IMR-90 (cell line): Measurements from ENCODE around the gene AXIN2. TPM values are rescaled to one million over a fixed set of nuclear protein-coding genes. Genes with fewer than 3 reads are reported as not detected.

Experiments
- ATAC-seq: fragments of 200-7000 bp; cut with Tn5 transposase; 2 replicates; pipeline ENCODE4 v1.9.1; 2020; ENCODE audit warnings: low read depth, mild to moderate bottlenecking, moderate library complexity
- BruUV-seq: library from RNA; stranded (reverse); fragments of 400-500 nt; replicated peaks from 2 replicates; lab custom pipeline; 2021; lab: Mats Ljungman, UMichigan
- CTCF ChIA-PET: fragments of 300-600 bp; formaldehyde crosslinking; extraction: SDS; loops from one replicate; lab custom pipeline; 2021; ENCODE audit warnings: antibody characterized with exemption; lab: Yijun Ruan, JAX
- POLR2A ChIA-PET: fragments of 300-600 bp; sonication (Branson Sonifier 250); formaldehyde crosslinking; loops from one replicate; lab custom pipeline; 2022; ENCODE audit warnings: antibody characterized with exemption; ENCODE audit not compliant: unreplicated experiment; lab: Charles Lee
- DNase-seq: peaks from one replicate; pipeline ENCODE4 v3.0.0; 2013
- H2AFZ ChIP-seq: replicated peaks from 2 replicates; pipeline ENCODE3; 2013; ENCODE audit warnings: low read length, mild to moderate bottlenecking; ENCODE audit not compliant: poor library complexity
- H2AK5ac ChIP-seq: 2 replicates; pipeline ENCODE4 v1.6.1; 2013; ENCODE audit warnings: low read depth, low read length, inconsistent platforms
- H2AK9ac ChIP-seq: replicated peaks from 2 replicates; pipeline ENCODE3; 2013; ENCODE audit warnings: mild to moderate bottlenecking, low read depth, low read length, moderate library complexity; ENCODE audit not compliant: poor library complexity
- H2BK120ac ChIP-seq: 2 replicates; pipeline ENCODE4 v1.6.1; 2013; ENCODE audit warnings: low read depth, low read length, inconsistent platforms
- H2BK15ac ChIP-seq: 3 replicates; pipeline ENCODE4 v1.6.1; 2013; ENCODE audit warnings: low read depth, low read length, inconsistent platforms
- H2BK20ac ChIP-seq: 2 replicates; pipeline ENCODE4 v1.6.1; 2013; ENCODE audit warnings: low read depth, mild to moderate bottlenecking, inconsistent platforms, low read length, moderate library complexity
- H2BK5ac ChIP-seq: 2 replicates; pipeline ENCODE4 v1.6.1; 2013; ENCODE audit warnings: mild to moderate bottlenecking, low read depth, low read length, inconsistent platforms; ENCODE audit not compliant: poor library complexity, severe bottlenecking
- H3K14ac ChIP-seq: replicated peaks from 2 replicates; pipeline ENCODE4 v1.6.1; 2013; ENCODE audit warnings: low read depth, low read length, inconsistent platforms
- H3K18ac ChIP-seq: 2 replicates; pipeline ENCODE4 v1.6.1; 2013; ENCODE audit warnings: low read depth, low read length, control low read depth
- H3K23ac ChIP-seq: 2 replicates; pipeline ENCODE4 v1.6.1; 2013; ENCODE audit warnings: low read depth, low read length, inconsistent platforms
- H3K27ac ChIP-seq: 2 replicates; pipeline ENCODE4 v1.5.1; 2013; ENCODE audit warnings: mild to moderate bottlenecking, control low read depth, low read length; ENCODE audit not compliant: insufficient read depth
- H3K27me3 ChIP-seq: 2 replicates; pipeline ENCODE4 v1.6.1; 2013; ENCODE audit warnings: low read length; ENCODE audit not compliant: control insufficient read depth, insufficient read depth
- H3K36me3 ChIP-seq: 2 replicates; pipeline ENCODE4 v1.6.1; 2013; ENCODE audit warnings: low read length, mixed read lengths; ENCODE audit not compliant: control insufficient read depth, insufficient read depth
- H3K4ac ChIP-seq: 2 replicates; pipeline ENCODE4 v1.6.1; 2013; ENCODE audit warnings: low read depth, low read length, inconsistent platforms
- H3K4me1 ChIP-seq: 2 replicates; pipeline ENCODE4 v1.6.1; 2013; ENCODE audit warnings: low read length, mixed read lengths; ENCODE audit not compliant: control insufficient read depth, insufficient read depth
- H3K4me2 ChIP-seq: 2 replicates; pipeline ENCODE4 v1.6.1; 2013; ENCODE audit warnings: low read depth, mild to moderate bottlenecking, control low read depth, low read length, moderate library complexity
- H3K4me3 ChIP-seq: 2 replicates; pipeline ENCODE4 v1.5.1; 2013; ENCODE audit warnings: low read depth, mild to moderate bottlenecking, control low read depth, low read length, moderate library complexity; ENCODE audit not compliant: insufficient read depth
- H3K56ac ChIP-seq: 2 replicates; pipeline ENCODE4 v1.6.1; 2013; ENCODE audit warnings: low read length, inconsistent platforms; ENCODE audit not compliant: insufficient read depth; ENCODE audit errors: extremely low read depth
- H3K79me1 ChIP-seq, 2 experiments: 2 replicates each; pipeline ENCODE4 v1.6.1; 2013; ENCODE audit warnings: low read length in 2 of 2, inconsistent platforms in 1 of 2, low read depth in 1 of 2
- H3K9ac ChIP-seq: 2 replicates; pipeline ENCODE4 v1.6.1; 2013; ENCODE audit warnings: low read depth, low read length, control low read depth
- H3K9me1 ChIP-seq: 2 replicates; pipeline ENCODE4 v1.6.1; 2013; ENCODE audit warnings: low read length, inconsistent platforms; ENCODE audit not compliant: insufficient read depth
- H3K9me3 ChIP-seq: 2 replicates; pipeline ENCODE4 v1.6.1; 2013; ENCODE audit warnings: low read length; ENCODE audit not compliant: control insufficient read depth, insufficient read depth
- H4K20me1 ChIP-seq: 2 replicates; pipeline ENCODE4 v1.6.1; 2013; ENCODE audit warnings: low read length, inconsistent platforms; ENCODE audit not compliant: insufficient read depth
- H4K5ac ChIP-seq: 2 replicates; pipeline ENCODE4 v1.6.1; 2013; ENCODE audit warnings: mild to moderate bottlenecking, low read depth, low read length, control low read depth
- H4K8ac ChIP-seq, 2 experiments: 2 replicates each; pipeline ENCODE4 v1.6.1; 2013; ENCODE audit warnings: low read depth in 2 of 2, low read length in 2 of 2, control low read depth in 1 of 2, inconsistent platforms in 1 of 2
- H4K91ac ChIP-seq: 2 replicates; pipeline ENCODE4 v1.6.1; 2013; ENCODE audit warnings: low read depth, low read length, inconsistent platforms; ENCODE audit not compliant: insufficient read depth
- BHLHE40 ChIP-seq: fragments of 150-350 bp; IDR thresholded peaks from 2 replicates; pipeline ENCODE4 v1.6.1; 2016; ENCODE audit warnings: mild to moderate bottlenecking, low read depth, low read length
- CEBPB ChIP-seq: IDR thresholded peaks from 2 replicates; pipeline ENCODE4 v1.6.1; 2012; ENCODE audit warnings: low read depth, low read length, improper control_type of control experiment
- CHD1 ChIP-seq: IDR thresholded peaks from 2 replicates; pipeline ENCODE4 v1.6.1; 2012; ENCODE audit warnings: low read depth, low read length, improper control_type of control experiment
- FOS ChIP-seq: fragments of 150-350 bp; IDR thresholded peaks from 2 replicates; pipeline ENCODE4 v1.6.1; 2016; ENCODE audit warnings: low read depth, low read length
- MAFK ChIP-seq: IDR thresholded peaks from 2 replicates; pipeline ENCODE4 v1.6.1; 2012; ENCODE audit warnings: low read depth, low read length, improper control_type of control experiment
- MAZ ChIP-seq: IDR thresholded peaks from 2 replicates; pipeline ENCODE4 v1.6.1; 2012; ENCODE audit warnings: low read depth, mild to moderate bottlenecking, low read length, improper control_type of control experiment, moderate library complexity, borderline replicate concordance
- MXI1 ChIP-seq: IDR thresholded peaks from 2 replicates; pipeline ENCODE4 v1.6.1; 2012; ENCODE audit warnings: low read depth, mild to moderate bottlenecking, low read length, moderate library complexity, borderline replicate concordance
- NFE2L2 ChIP-seq: fragments of 150-350 bp; IDR thresholded peaks from 2 replicates; pipeline ENCODE4 v1.6.1; 2016; ENCODE audit warnings: low read depth, mild to moderate bottlenecking, low read length
- POLR2A ChIP-seq: IDR thresholded peaks from 2 replicates; pipeline ENCODE4 v1.6.1; 2012; ENCODE audit warnings: mild to moderate bottlenecking, low read depth, low read length
- RAD21 ChIP-seq: IDR thresholded peaks from 2 replicates; pipeline ENCODE4 v1.6.1; 2012; ENCODE audit warnings: low read length, improper control_type of control experiment
- RCOR1 ChIP-seq: IDR thresholded peaks from 2 replicates; pipeline ENCODE4 v1.6.1; 2012; ENCODE audit warnings: mild to moderate bottlenecking, low read length, improper control_type of control experiment; ENCODE audit not compliant: insufficient replicate concordance
- RFX5 ChIP-seq: IDR thresholded peaks from 2 replicates; pipeline ENCODE4 v1.8.0; 2012; ENCODE audit warnings: low read depth, mild to moderate bottlenecking, low read length, moderate library complexity
- SMC3 ChIP-seq: fragments of 150-350 bp; IDR thresholded peaks from 2 replicates; pipeline ENCODE4 v1.6.1; 2016; ENCODE audit warnings: low read depth, mild to moderate bottlenecking, antibody characterized with exemption, low read length, moderate library complexity
- WGBS, 2 experiments: methylation state at CpG; one replicate each; pipeline versions ENCODE4 v1.1.5 to v1.1.7; 2013; ENCODE audit warnings: missing lambda C conversion rate in 2 of 2; ENCODE audit not compliant: insufficient read length in 1 of 2; ENCODE audit errors: extremely low coverage in 2 of 2; 5-methylcytosine and 5-hydroxymethylcytosine counted together
- dilution Hi-C: fragments of 300-500 bp; cut with HindIII; formaldehyde crosslinking; loops from one replicate; pipeline ENCODE4 v1.14.3; 2018; ENCODE audit warnings: low sequenced_read_pairs; ENCODE audit not compliant: unreplicated experiment
- in situ Hi-C: fragments of 300-500 bp; cut with MboI; formaldehyde crosslinking; loops from 3 replicates; pipeline ENCODE4 v1.14.3; 2019; ENCODE audit warnings: low sequenced_read_pairs, inconsistent platforms, mixed read lengths
- intact Hi-C: fragments of 100-400 bp; cut with micrococcal nuclease; formaldehyde crosslinking; loops from 2 replicates; pipeline ENCODE4 v1.10.0; 2022
- polyA plus RNA-seq, 3 experiments: library from polyadenylated mRNA; depleted of rRNA; stranded (reverse); fragments of >200 nt; gene quantifications; 2 replicates each; pipeline ENCODE4 v1.2.3, GENCODE V29; 2012; ENCODE audit warnings: low replicate concordance in 1 of 3
- total RNA-seq: library from RNA; depleted of rRNA; stranded (reverse); fragments of >200 nt; gene quantifications from 2 replicates; pipeline ENCODE4 v1.2.3, GENCODE V29; 2012
- TF ChIP-seq, protein P1 (sequence below): fragments of 150-350 bp; IDR thresholded peaks from 2 replicates; pipeline ENCODE4 v1.6.1; 2017; ENCODE audit warnings: mild to moderate bottlenecking, antibody characterized with exemption, low read length, low read depth
- TF ChIP-seq, protein P2 (sequence below): fragments of 150-350 bp; IDR thresholded peaks from 2 replicates; pipeline ENCODE4 v1.6.1; 2016; ENCODE audit warnings: low read depth, mild to moderate bottlenecking, low read length, moderate library complexity, borderline replicate concordance
- TF ChIP-seq, protein P3 (sequence below): conservative IDR thresholded peaks from 2 replicates; pipeline ENCODE4 v1.5.1; 2012; ENCODE audit warnings: mild to moderate bottlenecking, low read depth, low read length, improper control_type of control experiment

AXIN2 gene
- total and polyA plus RNA-seq, 2 of the 4 experiments (the other 2 are of a cell fraction) = 0.91 to 1.8 TPM

DNA sequence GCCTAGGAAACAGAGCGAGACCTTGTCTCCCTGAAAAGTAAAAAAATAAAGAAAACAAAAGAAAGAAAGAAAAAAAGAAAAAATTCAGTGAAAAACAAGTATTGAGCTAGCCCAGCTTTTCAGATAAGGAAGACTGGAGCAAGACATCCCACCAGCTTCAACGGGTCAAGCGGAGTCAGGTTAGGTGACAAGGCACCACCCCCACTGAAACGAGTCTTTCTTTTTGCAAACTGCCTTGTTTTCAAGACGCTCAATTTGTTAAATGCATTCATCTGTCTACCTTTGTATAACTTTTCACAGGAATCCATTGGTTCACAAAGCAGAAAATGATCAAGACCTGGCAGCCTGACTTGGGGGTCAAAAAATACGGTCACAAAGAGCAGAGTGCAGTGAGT lies 10.7 kb upstream of the AXIN2 start:
- no peak overlapping the region for H3K14ac ChIP-seq
- WGBS, 2 experiments = no CpG with 5 or more reads among the region's 6 CpGs
- POLR2A ChIA-PET = no interaction called here
- intact Hi-C loops = no loop called here
- no peak overlapping the region for H3K4me3 ChIP-seq
- no peaks in the 10 kb centered on the region for H3K4me1 ChIP-seq
- H2AFZ ChIP-seq = no peak overlapping the region
- H3K27ac ChIP-seq = no peak overlapping the region
- H2AK9ac ChIP-seq = no peak overlapping the region
- H2BK15ac ChIP-seq = no peak overlapping the region
- no peaks in the 10 kb centered on the region for H3K36me3 ChIP-seq
- no peak for ATAC-seq
- H3K18ac ChIP-seq = no peak overlapping the region
- no peak overlapping the region for H2BK5ac ChIP-seq
- H3K79me1 ChIP-seq = no peaks in the 10 kb centered on the region
- no peak overlapping the region for H2AK5ac ChIP-seq
- TF ChIP-seq CHD1 = no peak
- no peak for TF ChIP-seq RAD21
- no peak for TF ChIP-seq FOS
- TF ChIP-seq RFX5 = no peak
- TF ChIP-seq CEBPB = no peak
- TF ChIP-seq BHLHE40 = no peak
- TF ChIP-seq, protein P1, sequence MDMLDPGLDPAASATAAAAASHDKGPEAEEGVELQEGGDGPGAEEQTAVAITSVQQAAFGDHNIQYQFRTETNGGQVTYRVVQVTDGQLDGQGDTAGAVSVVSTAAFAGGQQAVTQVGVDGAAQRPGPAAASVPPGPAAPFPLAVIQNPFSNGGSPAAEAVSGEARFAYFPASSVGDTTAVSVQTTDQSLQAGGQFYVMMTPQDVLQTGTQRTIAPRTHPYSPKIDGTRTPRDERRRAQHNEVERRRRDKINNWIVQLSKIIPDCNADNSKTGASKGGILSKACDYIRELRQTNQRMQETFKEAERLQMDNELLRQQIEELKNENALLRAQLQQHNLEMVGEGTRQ = no peak
- TF ChIP-seq POLR2A = no peak
- no peak for TF ChIP-seq NFE2L2
- TF ChIP-seq SMC3 = no peak
- TF ChIP-seq, protein P2, sequence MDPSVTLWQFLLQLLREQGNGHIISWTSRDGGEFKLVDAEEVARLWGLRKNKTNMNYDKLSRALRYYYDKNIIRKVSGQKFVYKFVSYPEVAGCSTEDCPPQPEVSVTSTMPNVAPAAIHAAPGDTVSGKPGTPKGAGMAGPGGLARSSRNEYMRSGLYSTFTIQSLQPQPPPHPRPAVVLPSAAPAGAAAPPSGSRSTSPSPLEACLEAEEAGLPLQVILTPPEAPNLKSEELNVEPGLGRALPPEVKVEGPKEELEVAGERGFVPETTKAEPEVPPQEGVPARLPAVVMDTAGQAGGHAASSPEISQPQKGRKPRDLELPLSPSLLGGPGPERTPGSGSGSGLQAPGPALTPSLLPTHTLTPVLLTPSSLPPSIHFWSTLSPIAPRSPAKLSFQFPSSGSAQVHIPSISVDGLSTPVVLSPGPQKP = no peak
- TF ChIP-seq RCOR1 = no peak
- no peak for TF ChIP-seq MAZ
- TF ChIP-seq, protein P3, sequence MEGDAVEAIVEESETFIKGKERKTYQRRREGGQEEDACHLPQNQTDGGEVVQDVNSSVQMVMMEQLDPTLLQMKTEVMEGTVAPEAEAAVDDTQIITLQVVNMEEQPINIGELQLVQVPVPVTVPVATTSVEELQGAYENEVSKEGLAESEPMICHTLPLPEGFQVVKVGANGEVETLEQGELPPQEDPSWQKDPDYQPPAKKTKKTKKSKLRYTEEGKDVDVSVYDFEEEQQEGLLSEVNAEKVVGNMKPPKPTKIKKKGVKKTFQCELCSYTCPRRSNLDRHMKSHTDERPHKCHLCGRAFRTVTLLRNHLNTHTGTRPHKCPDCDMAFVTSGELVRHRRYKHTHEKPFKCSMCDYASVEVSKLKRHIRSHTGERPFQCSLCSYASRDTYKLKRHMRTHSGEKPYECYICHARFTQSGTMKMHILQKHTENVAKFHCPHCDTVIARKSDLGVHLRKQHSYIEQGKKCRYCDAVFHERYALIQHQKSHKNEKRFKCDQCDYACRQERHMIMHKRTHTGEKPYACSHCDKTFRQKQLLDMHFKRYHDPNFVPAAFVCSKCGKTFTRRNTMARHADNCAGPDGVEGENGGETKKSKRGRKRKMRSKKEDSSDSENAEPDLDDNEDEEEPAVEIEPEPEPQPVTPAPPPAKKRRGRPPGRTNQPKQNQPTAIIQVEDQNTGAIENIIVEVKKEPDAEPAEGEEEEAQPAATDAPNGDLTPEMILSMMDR = no peak
- TF ChIP-seq MAFK = no peak
- TF ChIP-seq MXI1 = no peak
- no peak overlapping the region for H3K56ac ChIP-seq
- H3K9me1 ChIP-seq = 0 out of 2 replicates have a peak, but pooled peaks cover 3% of the 10 kb centered on the region
- no peak overlapping the region for H3K9ac ChIP-seq
- no peak for DNase-seq
- H2BK120ac ChIP-seq = no peak overlapping the region
- no peak overlapping the region for H3K4ac ChIP-seq
- no peak overlapping the region for H3K23ac ChIP-seq
- peaks cover 8% of the 10 kb centered on the region for H3K27me3 ChIP-seq
- H3K4me2 ChIP-seq = no peak overlapping the region
- no peak overlapping the region for H4K8ac ChIP-seq
- no peak overlapping the region for H4K91ac ChIP-seq
- dilution Hi-C loops = no loop called here
- no peaks in the 10 kb centered on the region for H4K20me1 ChIP-seq
- no TSS peak for BruUV-seq
- H4K5ac ChIP-seq = no peak overlapping the region
- H3K9me3 ChIP-seq = no peaks in the 10 kb centered on the region
- no peak overlapping the region for H2BK20ac ChIP-seq
- in situ Hi-C loops = loop anchor here (25.0 kb wide), 1 partner anchor 590 kb away; no protein-coding TSS in a partner anchor
- CTCF ChIA-PET = no interaction called here
